Body of pancreas (tissue), 4 donors: ENCODE measurements around the gene RABGEF1. TPM values are rescaled to one million over a fixed set of nuclear protein-coding genes. Genes with fewer than 3 reads are reported as not detected.

Source experiments
- ATAC-seq: fragments of 150-250 bp; one replicate; pipeline ENCODE4 v1.9.1; 2016
- DNase-seq, 4 donors: peaks; one replicate each; pipeline ENCODE4 v3.0.0-alpha.2; 2019
- H3K27ac ChIP-seq, 4 donors: fragments of 200-600 bp; sonication (generic); 1 replicate in 3 of 4; 2 replicates in 1 of 4; pipeline versions ENCODE4 v1.5.1 to v1.6.1; 2016 to 2019; ENCODE audit warnings: mild to moderate bottlenecking in 1 of 4, mixed read lengths in 1 of 4, moderate library complexity in 1 of 4
- H3K27me3 ChIP-seq, 2 donors: fragments of 200-600 bp; sonication (generic); one replicate each; pipeline ENCODE4 v1.6.0; 2016; ENCODE audit warnings: mild to moderate bottlenecking in 1 of 2
- H3K36me3 ChIP-seq, 2 donors: fragments of 200-600 bp; sonication (generic); replicated peaks in 1 of 2; 2 replicates each; pipeline ENCODE4 v1.5.1; 2016; ENCODE audit warnings: low read depth in 2 of 2; ENCODE audit not compliant: insufficient read depth in 1 of 2
- H3K4me1 ChIP-seq: fragments of 200-600 bp; sonication (generic); one replicate; pipeline ENCODE4 v1.6.0; 2016
- H3K4me3 ChIP-seq, 2 donors: fragments of 200-600 bp; sonication (generic); 1 replicate in 1 of 2; 2 replicates in 1 of 2; pipeline ENCODE4 v1.5.1; 2016 to 2019
- H3K9me3 ChIP-seq, 3 donors: fragments of 200-600 bp; sonication (generic); 1 replicate in 2 of 3; 2 replicates in 1 of 3; pipeline ENCODE4 v1.5.1; 2016
- POLR2A ChIP-seq, 3 donors: fragments of 450-650 bp; IDR thresholded peaks; one replicate each; pipeline ENCODE4 v1.6.1; 2016; ENCODE audit warnings: antibody characterized with exemption in 3 of 3, mild to moderate bottlenecking in 2 of 3
- WGBS, 2 donors: methylation state at CpG; one replicate each; pipeline ENCODE4 v1.1.5; 2017; 5-methylcytosine and 5-hydroxymethylcytosine counted together
- intact Hi-C: fragments of 100-400 bp; cut with DNase I; formaldehyde crosslinking; loops from one replicate; pipeline ENCODE4 v1.15.1; 2023
- small RNA-seq: library from RNA; depleted of rRNA; stranded (forward); fragments of <200 nt; gene quantifications from one replicate; pipeline ENCODE3, GENCODE V24; 2016
- total RNA-seq, 2 donors: library from RNA; depleted of rRNA; stranded (reverse); fragments of >200 nt; gene quantifications; one replicate each; pipeline ENCODE4 v1.1.0, GENCODE V29; 2016
- TF ChIP-seq, protein P1 (sequence below), 7 experiments: fragments of 450-650 bp in 4 of 7; fragments of 200-600 bp in 3 of 7; sonication (generic) in 3 of 7; IDR thresholded peaks; one replicate each; pipeline ENCODE4 v1.5.1; 2016 to 2019; ENCODE audit warnings: antibody characterized with exemption in 7 of 7

The RABGEF1 gene
- total RNA-seq, 2 donors from 2014 or later = 21.8 to 28.3 TPM

DNA sequence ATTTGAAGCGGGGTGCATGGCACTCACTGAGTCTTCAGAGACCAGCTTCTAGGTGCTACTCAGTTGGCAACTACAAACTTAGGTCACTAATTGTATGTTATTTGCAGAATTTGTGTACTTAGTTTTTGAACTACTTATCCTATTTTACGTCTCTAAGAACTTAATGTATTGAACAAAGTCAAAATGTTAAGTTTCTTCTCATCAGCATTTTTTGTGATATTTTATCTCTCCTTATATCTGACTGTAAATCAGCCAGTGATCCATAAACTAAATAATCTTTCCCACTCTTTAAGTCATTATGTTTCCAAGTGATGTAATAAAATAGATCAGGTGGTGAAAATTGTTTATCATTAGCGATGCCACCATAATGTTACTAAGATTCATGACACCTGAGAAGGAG, 120.2 kb downstream of the RABGEF1 start:
- Histone ChIP-seq H3K4me1 (no peaks in the 10 kb centered on the region), H3K36me3 (peaks cover 0 to 3% of the 10 kb centered on the region in 2 donors), H3K27ac (no peak overlapping the region), H3K27me3 (no peaks in the 10 kb centered on the region), H3K4me3 (no peak overlapping the region), H3K9me3 (no peaks in the 10 kb centered on the region)
- DNase-seq (no peak), ATAC-seq (no peak)
- 92% methylated on average over 3 of the region's 3 CpGs for WGBS, 2 donors
- TF ChIP-seq, protein P1, sequence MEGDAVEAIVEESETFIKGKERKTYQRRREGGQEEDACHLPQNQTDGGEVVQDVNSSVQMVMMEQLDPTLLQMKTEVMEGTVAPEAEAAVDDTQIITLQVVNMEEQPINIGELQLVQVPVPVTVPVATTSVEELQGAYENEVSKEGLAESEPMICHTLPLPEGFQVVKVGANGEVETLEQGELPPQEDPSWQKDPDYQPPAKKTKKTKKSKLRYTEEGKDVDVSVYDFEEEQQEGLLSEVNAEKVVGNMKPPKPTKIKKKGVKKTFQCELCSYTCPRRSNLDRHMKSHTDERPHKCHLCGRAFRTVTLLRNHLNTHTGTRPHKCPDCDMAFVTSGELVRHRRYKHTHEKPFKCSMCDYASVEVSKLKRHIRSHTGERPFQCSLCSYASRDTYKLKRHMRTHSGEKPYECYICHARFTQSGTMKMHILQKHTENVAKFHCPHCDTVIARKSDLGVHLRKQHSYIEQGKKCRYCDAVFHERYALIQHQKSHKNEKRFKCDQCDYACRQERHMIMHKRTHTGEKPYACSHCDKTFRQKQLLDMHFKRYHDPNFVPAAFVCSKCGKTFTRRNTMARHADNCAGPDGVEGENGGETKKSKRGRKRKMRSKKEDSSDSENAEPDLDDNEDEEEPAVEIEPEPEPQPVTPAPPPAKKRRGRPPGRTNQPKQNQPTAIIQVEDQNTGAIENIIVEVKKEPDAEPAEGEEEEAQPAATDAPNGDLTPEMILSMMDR (IDR thresholded peaks at IDR 0.05) = no peak
- TF ChIP-seq POLR2A (IDR thresholded peaks at IDR 0.05) = no peak
- intact Hi-C loops = no loop called here

Small RNA genes within 50 kb of the gene (small RNA-seq; reads per million reads assigned to genes)
- gene AC027644.2 = not detected

Other genes with a start within 250 kb of the RABGEF1 start
- 10 to 100 TPM in 1 of 2 donors, 1 to 10 TPM in 1; 5.7 to 16.5 TPM for gene KCTD7, start 111.9 kb upstream of the RABGEF1 start, total RNA-seq
- gene TMEM248, start 180.5 kb downstream of the RABGEF1 start, total RNA-seq = 10 to 100 TPM; 52.1 to 64.9 TPM